ENCODE measurements around the gene CXCR4.

CXCR4 gene

DNA sequence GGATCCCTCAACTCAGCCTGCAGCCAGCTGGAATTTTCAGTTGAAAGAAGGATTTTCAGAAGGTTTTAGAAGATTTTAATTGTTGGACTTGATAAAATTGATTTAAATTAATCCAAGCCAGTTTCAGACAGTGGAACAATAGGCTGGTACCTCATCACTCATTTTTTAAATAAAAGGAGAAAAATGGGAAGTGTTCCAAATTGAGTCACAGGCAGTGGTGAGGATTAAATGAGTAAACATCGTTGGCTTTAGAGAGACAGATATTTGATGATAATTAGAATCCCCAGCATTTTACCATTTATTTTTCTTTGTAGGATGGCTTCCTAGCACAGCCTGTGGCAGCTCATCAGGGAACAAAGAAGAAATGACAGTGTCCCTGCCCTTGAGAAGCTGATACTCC, 7.4 kb downstream of the CXCR4 start:
- Histone ChIP-seq H3K4me3 (ENCODE audit: low read depth, low read length) (no peak overlapping the region), H3K36me3 (no peaks in the 10 kb centered on the region), H3K27me3 (peaks cover 6% of the 10 kb centered on the region; the same call in 1 of the 2 replicates), H3K4me1 (peaks cover 4% of the 10 kb centered on the region), H3K9me3 (no peaks in the 10 kb centered on the region)
- TF ChIP-seq, protein P1, sequence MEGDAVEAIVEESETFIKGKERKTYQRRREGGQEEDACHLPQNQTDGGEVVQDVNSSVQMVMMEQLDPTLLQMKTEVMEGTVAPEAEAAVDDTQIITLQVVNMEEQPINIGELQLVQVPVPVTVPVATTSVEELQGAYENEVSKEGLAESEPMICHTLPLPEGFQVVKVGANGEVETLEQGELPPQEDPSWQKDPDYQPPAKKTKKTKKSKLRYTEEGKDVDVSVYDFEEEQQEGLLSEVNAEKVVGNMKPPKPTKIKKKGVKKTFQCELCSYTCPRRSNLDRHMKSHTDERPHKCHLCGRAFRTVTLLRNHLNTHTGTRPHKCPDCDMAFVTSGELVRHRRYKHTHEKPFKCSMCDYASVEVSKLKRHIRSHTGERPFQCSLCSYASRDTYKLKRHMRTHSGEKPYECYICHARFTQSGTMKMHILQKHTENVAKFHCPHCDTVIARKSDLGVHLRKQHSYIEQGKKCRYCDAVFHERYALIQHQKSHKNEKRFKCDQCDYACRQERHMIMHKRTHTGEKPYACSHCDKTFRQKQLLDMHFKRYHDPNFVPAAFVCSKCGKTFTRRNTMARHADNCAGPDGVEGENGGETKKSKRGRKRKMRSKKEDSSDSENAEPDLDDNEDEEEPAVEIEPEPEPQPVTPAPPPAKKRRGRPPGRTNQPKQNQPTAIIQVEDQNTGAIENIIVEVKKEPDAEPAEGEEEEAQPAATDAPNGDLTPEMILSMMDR (IDR thresholded peaks at IDR 0.05; ENCODE audit: low read depth, low read length), result no peak
- no peak for DNase-seq

DNA sequence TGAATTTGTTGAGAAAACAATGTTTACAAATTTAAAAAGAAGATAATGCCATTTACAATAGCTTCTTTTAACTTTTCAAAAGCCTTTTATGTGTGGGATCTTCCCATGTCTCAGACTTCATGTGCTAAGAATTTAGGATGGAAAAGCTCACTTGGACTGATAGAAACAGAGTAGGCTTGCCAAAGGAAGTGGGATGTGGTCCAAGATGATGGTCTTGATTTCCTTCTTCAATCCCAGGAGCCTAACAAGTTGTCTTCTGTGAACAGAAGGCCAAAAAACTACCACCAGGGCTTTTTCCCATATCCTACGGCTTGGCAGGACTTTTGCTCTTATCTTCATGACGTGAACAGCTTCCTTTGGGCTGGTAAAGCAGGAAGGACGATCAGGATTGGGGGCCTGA, 9.5 kb downstream of the CXCR4 start:
- TF ChIP-seq, protein P1 (IDR thresholded peaks at IDR 0.05; ENCODE audit: low read depth, low read length), result no peak
- Histone ChIP-seq H3K36me3 (no peaks in the 10 kb centered on the region), H3K4me1 (peaks cover 4% of the 10 kb centered on the region), H3K27me3 (no peaks in the 10 kb centered on the region), H3K4me3 (ENCODE audit: low read depth, low read length) (no peak overlapping the region), H3K9me3 (no peaks in the 10 kb centered on the region)
- DNase-seq, result no peak

DNA sequence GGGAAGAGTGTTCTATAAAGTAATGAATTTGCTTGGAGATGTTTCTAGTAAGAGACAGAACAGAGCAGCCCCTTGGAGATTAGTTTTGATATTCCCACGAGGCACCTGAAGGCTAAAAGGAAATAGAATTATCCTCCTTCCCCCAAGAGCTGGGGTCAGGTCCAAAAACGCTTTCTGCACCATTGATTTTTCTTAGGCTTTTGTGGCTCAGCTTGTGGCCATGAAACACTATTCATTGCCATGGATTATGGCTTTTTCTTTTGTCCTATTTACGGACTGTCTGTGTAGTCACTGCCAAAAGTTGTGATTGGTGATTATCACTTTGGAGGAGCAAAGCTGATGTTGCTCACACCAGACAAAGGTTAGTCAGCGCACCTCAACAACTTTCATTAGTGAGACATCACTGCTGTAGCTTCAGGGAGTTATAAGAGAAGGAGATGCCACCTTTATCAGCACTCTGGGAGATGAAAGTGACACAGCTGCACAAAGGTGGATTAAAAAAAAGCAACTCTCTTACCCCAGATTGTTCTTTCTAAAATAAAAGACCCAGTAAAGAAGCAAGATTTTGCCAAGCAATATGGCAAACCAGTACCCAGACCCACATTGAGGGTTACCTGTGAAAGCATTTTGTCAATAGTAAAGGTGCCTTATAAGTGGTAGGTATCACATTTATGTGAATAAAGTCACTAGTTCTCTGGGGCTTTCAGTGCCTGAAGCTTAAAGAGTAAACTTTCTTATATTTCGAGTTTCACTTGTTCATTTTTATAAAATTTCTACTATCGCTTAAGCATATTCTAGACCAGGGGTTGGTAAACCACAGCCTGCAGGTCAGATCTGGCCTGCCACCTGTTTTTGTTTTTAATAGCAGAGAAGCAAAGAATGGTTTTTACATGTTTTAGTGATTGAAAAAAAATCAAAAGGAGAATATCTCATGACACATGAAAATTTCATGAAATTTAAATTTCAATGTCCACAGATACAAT, 10.6 kb downstream of the CXCR4 start:
- H3K36me3 ChIP-seq, result no peaks in the 10 kb centered on the region
- no peaks in the 10 kb centered on the region for H3K27me3 ChIP-seq
- TF ChIP-seq, protein P1 (IDR thresholded peaks at IDR 0.05; ENCODE audit: low read depth, low read length), result no peak
- H3K4me3 ChIP-seq (ENCODE audit: low read depth, low read length), result no peak overlapping the region
- no peaks in the 10 kb centered on the region for H3K4me1 ChIP-seq
- H3K9me3 ChIP-seq, result no peaks in the 10 kb centered on the region
- no peak for DNase-seq

DNA sequence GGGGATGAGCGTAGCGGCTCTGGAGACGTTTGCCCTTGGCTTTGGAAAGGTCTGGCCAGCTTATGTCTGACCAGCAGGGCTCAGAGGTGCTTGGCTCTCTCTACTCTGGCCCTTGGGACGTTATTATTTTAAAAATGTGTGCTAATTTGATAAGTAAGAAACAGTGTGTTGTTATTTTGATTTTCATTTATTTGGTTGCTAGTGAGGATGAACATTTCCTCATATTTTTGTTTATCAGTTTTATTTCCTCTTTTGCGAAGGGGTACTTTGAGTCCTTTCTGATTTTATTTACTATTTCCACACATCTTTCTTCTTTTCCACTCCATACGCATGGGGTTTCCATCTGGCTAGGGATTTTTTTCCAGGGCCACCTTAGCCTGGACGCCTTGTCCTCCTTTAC, 11.4 kb downstream of the CXCR4 start:
- Histone ChIP-seq H3K4me1 (no peaks in the 10 kb centered on the region), H3K27me3 (no peaks in the 10 kb centered on the region)
- TF ChIP-seq, protein P1 (IDR thresholded peaks at IDR 0.05; ENCODE audit: low read depth, low read length), result no peak

DNA sequence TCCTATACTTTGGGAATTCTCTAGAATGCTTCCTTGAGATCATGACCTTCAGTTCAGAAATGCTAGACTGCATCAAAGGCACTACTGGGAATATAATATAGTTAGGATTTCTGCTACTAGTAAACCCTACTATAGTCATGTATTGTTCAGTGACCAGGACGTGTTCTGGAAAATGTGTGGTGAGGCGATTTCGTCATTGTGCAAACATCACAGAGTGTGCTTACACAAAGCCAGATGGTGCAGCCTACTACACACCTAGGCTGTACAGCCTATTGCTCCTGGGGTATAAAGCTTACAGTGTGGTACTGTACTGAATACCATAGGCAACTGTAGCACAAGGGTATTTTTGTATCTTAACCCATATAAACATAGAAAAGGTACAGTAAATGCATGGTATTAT, 13.0 kb downstream of the CXCR4 start:
- Histone ChIP-seq H3K9me3 (no peaks in the 10 kb centered on the region), H3K4me3 (ENCODE audit: low read depth, low read length) (no peak overlapping the region), H3K27me3 (no peaks in the 10 kb centered on the region), H3K36me3 (no peaks in the 10 kb centered on the region), H3K4me1 (no peaks in the 10 kb centered on the region)
- TF ChIP-seq, protein P1 (IDR thresholded peaks at IDR 0.05; ENCODE audit: low read depth, low read length), result no peak
- DNase-seq, result no peak

More for the DNA sequence above, 11.4 kb downstream of the CXCR4 start:
- no peaks in the 10 kb centered on the region for H3K36me3 ChIP-seq
- no peaks in the 10 kb centered on the region for H3K9me3 ChIP-seq
- H3K4me3 ChIP-seq (ENCODE audit: low read depth, low read length), result no peak overlapping the region
- DNase-seq, result no peak

DNA sequence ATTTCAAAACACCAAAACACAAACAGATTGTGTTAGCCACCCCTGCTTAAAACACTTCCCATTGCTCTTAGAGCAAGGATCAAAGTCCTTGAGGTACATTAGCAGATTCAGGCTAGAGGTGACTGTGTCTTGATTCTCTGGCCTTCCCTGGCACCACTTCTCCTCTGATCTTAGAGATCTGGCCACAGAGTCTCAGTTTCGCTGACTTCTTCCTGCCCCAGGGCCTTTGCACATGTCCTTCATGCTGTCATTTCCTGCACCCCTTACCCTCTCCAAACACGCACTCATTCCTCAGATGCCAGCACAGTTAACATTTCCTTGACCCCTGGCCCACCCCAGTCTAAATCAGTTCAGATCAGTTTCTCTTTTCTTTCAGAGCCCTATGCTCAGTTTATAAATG, 16.9 kb downstream of the CXCR4 start:
- no peak for DNase-seq
- H3K4me1 ChIP-seq, result no peaks in the 10 kb centered on the region
- H3K36me3 ChIP-seq, result no peaks in the 10 kb centered on the region
- no peaks in the 10 kb centered on the region for H3K9me3 ChIP-seq
- TF ChIP-seq, protein P1 (IDR thresholded peaks at IDR 0.05; ENCODE audit: low read depth, low read length), result no peak
- H3K27me3 ChIP-seq, result no peaks in the 10 kb centered on the region
- H3K4me3 ChIP-seq (ENCODE audit: low read depth, low read length), result no peak overlapping the region

Measured in BE2C (cell line).